SKM-1 (cell line): ENCODE measurements around the gene CROCC.
A peak's percentile ranks its signal among the peaks of the same experiment; 100 is the strongest.
"Not testable (repeated sequence)": the region's sequence is repeated elsewhere in the genome, so short reads cannot be mapped to it uniquely, and the experiment has no call there.

Experiments
- DNase-seq: peaks from one replicate; lab custom pipeline; 2025; ENCODE audit not compliant: unreplicated experiment; lab: John Stamatoyannopoulos, UW

CROCC gene

GRCh38 chr1:16915627-16915973 is 6.1 kb upstream of the CROCC start:
- peak; percentile 31 for DNase-seq

- not testable (repeated sequence) for DNase-seq
Measured at GRCh38 chr1:16916036-16916880, 5.5 kb upstream of the CROCC start.

GRCh38 chr1:16918371-16918770 is 3.4 kb upstream of the CROCC start:
- DNase-seq, result no peak

GRCh38 chr1:16918936-16919665 is 2.6 kb upstream of the CROCC start:
- not testable (repeated sequence) for DNase-seq

DNA sequence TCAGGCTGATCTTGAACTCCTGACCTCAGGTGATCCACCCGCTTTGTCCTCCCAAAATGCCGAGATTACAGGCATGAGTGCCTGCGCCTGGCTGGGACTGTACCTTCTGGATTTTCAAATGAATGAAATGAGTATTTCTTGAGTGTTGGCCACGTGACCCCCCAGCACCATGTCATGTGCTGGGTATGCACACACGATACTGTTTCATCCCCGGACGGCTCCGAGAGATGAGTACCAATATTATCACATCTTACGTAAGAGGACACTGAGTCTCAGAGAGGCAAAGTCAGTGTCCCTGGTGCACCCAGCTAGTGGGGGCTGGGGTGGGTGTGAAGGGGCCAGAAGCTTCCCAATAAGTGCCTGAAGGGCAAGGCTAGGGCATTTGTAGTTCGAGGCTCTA is 780 bp upstream of the CROCC start:
- no peak for DNase-seq

- no peak for DNase-seq
Measured at GRCh38 chr1:16922466-16922865, 735 bp downstream of the CROCC start.

DNA sequence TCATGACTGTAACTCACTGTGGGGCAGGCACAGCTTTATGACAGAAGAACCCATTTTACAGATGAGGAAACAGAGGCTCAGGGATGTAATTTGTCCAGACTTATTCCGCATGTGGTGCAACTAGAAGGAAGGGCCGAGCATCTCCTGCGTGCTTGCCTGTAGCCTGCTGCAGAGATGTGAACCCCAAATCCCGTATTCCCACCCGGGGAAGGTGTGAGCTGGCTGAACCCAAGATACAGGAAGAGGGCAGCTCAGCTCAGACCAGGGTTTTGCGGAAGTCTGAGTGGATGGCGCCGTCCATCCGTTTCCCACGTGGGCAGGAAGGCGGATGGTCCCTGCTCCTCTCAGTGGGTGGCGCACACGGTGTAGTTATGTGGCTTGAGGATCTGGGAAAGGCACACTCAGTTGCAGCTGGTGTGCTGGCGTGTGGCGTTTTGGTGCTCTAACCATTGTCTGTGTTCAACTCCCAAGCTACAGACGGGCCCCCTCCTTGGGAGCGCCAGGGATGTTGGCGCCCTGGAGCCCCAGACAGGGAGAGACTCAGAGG is 1.2 kb downstream of the CROCC start:
- DNase-seq, result no peak

- no peak for DNase-seq
Measured at GRCh38 chr1:16924216-16924918, 2.6 kb downstream of the CROCC start.

DNA sequence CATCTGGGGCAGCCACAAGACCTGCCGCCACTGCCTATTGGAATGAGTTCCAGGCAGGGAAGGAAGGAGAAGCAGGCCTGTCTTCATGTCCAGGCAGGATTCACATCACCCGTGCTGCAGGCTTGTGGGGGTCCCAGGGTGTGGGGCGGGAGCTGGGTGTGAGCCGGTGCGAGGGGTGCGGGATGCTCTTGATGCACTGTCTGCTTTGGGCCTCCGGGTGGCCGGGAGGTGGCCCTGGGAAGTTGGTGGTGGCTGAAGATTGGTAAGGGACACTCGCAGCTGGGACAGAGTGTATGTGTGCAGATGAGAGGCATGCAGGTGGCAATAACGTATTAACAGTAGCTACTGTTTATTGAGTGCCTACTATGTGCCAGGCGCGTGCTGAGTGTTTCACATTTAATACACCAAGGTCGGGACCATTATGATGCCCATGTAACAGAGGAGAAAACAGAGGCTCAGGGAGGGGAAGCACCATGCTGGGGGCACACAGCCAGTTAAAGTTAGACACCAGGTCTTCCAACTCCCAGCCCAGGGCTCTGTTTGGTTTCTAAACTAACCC is 3.3 kb downstream of the CROCC start:
- DNase-seq, result no peak

DNA sequence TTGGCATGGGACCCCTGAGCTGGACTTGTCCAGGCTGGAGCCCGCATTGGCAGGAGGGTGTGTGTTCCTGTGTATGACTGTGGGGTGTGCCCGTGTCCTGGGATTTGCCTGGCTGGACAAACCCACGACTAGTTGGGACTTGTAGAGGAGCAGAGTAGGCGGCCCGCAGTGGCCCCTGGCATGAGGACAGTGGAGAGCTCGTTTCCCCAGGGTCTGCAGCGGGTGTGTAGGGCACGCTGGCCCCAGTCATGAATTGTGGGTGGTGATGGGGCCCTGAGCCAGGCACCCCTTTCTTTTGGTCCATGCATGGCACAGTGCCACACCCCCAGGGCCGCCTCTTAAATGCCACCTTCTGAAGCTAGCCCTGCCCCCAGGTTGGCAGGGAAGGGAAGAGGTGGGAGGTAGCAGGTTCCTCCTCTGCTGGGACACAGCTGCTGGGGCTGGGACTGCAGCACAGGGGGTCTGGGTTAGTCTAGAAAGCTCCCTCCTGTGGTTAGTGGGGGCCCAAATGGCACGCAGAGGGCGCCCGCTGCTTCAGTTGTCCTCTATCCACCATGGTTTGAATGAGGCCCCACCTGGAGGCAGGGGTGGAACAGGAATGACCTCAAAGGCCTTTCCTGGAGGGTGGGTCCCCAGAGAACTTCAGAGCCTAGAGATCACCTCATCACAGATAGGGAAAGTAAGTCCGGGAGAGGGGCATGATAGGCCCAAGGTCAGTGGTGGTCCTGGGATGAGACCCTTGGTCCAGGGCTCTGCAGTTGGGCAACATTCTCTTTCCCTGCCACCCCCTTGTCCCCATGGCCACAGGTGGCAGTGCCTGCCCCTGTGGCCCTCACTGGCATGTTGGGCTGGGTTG is 4.1 kb downstream of the CROCC start:
- no peak for DNase-seq

DNA sequence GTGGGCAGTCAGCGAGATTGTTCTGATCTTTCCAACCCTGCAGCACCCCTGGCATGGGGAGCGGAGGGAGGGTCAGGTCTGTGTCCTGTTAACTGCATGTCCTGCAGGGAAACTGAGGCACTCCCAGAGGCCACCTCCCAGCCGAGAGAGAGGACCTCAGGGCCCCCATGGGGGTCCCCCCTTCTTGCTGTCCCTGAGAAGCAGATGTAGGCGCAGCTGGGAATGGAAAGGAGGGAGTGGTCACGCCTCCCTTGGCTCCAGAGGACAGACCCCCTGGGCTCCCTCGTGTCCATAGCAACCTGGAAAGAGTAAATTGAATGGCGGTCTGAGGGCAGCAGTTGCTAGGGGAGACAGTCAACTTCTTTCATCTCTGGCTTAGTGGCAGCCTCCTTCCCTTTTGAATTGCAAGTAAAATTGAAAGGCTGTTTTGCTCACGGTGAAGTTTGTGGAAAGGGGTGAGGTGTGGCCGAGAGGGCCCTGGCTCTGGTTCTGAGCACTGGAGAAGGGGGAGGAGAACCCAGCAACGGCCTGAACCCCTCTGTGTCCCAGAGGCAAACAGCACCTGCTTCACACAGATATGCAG is 4.9 kb downstream of the CROCC start:
- no peak for DNase-seq

DNA sequence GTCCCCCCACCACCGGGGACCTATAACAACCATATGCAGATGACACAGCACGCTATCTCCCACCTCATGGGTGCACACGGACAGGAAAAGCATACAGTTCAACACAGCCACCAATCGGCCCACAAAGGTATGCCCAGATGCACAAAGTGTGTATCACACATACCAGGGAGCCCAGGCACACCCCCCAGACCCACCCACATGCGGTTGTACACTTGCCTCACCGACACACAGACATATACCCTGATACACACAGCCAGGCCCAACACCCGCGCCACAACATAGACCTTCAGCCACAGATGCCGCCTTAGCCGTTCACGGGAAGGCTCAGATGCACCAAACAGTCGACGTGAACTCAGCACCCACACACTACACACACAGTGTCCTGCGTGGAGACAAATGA is 5.5 kb downstream of the CROCC start:
- DNase-seq, result no peak

DNA sequence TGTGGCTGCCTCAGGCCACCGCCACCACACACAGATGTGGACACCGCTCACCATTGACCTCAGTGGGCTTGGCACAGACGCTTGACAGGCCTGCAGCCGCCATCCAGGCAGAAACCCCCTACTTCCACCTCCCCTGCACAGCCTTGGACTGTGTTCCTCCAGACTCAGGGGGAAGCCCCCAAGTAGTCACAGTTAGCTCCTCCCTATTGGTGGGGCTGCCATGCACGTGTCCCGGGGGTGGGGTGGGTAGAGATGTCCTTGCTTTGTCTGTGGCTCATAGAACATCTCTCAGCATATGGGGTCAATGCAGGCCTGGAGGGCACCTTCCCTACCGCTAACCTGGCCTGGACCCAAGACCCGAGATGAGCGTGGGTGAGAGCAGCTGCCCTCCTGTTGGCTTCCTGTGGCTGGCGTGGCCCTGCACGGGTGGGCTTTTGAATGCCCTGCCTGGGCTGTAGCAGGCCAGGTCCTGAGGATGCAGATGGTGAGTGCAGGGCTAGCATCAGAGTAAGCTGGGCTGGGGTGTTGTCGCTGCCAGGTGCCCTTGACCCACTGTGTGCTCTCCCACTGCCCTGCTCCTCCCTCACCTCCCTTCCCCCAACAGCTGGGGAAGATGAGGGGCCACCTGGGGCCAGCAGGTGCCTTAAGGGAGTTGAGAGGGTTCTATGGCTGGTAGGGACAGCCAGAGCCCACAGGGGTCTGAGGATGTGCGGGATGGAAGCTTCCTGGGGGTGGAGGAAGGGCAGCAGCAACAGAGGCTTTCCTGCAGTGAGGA is 6.2 kb downstream of the CROCC start:
- no peak for DNase-seq

- DNase-seq, result not testable (repeated sequence)
Measured at GRCh38 chr1:16929146-16930041, 7.7 kb downstream of the CROCC start.

GRCh38 chr1:16931206-16931934 is 9.6 kb downstream of the CROCC start:
- not testable (repeated sequence) for DNase-seq

DNA sequence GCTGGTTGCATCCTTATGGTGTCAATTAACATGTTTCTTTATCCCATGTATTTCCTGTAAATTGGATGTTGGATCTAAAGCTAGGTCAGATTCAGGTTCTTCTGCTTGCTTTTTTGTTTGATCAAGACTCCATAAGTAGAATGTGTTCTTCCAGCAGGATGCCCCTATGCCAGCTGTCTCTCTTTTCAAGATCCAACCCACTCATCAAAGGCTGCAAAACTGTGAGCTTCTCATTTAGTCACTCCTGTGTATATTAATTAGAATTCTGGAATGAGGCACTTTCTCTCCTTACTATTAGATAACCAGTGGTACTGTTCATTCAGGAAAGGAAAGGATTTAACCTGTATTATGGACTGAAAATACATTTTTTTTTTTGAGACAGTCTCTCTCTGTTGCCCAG is 12.2 kb downstream of the CROCC start:
- DNase-seq, result not testable (repeated sequence)

- not testable (repeated sequence) for DNase-seq
Measured at GRCh38 chr1:16936580-16936979, 14.8 kb downstream of the CROCC start.
